Head of caudate nucleus (tissue), 42 donors: ENCODE measurements around the gene UBL4A.

Source experiments
- DNase-seq, 42 donors: peaks; one replicate each; pipeline versions ENCODE4 v3.0.0 to v3.0.0-alpha.2; 2020 to 2021; ENCODE audit warnings: mixed read lengths in 7 of 42
- intact Hi-C: fragments of 100-400 bp; cut with DNase I; formaldehyde crosslinking; loops from one replicate; pipeline ENCODE4 v1.15.0; 2022

Gene UBL4A

DNA sequence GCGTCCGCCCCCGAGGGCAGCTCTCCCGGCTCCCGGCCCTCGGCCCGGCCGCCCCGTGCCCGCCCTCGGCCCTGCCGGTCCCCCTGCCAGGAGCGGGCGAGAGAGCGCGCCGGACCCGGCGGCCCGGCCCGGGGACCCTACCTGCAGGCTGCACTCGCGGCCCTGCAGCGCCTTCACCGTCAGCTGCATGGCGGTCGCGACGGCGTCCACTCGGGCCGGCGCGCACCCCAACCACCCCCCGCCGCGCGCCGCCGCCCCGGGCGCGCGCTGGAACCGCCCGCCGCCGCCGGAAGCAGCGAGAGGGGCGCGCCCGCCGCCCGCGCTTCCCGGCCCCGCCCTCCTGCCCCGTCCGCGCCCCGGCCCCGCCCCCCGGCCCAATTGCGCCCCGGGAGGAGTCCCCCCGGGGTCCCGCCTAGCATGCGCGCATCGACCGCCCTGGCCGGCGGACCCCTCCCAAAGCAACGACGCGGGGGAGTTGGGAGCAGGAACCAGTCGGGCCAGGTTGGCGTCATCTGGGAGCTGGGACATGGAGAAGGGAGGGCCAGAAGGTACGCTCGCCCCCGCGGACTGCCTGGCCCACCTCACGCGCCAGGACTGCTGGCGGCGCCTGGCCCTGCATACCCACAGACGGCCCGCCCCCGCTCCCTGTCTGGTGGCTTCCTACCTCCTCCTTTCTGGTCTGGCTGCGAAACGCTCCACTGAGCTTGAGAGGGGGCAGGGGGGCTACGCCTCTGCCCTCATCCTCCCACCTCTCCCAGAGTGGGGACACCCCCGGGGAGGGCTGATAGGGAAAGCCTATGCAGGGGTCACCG lies at the start of gene UBL4A:
TSS of gene UBL4A (minus strand) at position 220 of the 812 bp plus-strand sequence. CDS start at position 189, 31 bp downstream.
- intact Hi-C loops = no loop called here
- DNase-seq = peak in 34 of 42 donors; percentile 20 to 76 (median 47)

GRCh38 chrX:154535892-154536291 lies 49.5 kb upstream of the UBL4A start:
- no peak for DNase-seq
- intact Hi-C loops = loop anchor here (10.0 kb wide), 1 partner anchor 161 kb away; the partner anchor contains the start of genes EMD and FLNA

- peak; percentile 71 to 95 (median 90) for DNase-seq
- intact Hi-C loops = loop anchor here (10.0 kb wide), 1 partner anchor 160 kb away; the partner anchor contains the start of genes EMD and FLNA
These were observed 48.3 kb upstream of the UBL4A start for GRCh38 chrX:154534526-154535322.

DNA sequence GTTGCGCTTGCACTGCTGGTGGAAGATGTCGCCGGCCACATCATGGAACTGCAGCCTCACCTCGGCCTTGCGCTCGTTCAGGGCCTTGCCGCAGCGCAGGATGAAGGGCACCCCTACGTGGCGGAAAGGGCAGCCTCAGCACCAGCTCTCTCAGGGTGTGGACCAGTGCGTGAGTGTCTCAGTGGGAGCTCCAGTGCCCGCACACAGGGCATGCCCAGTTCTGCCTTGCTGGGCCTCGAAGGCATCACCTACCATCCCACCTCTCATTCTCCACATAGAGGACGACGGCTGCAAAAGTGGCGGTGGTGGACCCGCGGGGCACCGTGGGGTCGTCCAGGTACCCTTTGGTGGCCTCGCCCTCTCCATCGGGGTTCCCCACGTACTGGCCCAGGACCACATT lies 46.3 kb upstream of the UBL4A start:
- intact Hi-C loops = loop anchor here (10.0 kb wide), 1 partner anchor 158 kb away; the partner anchor contains the start of genes EMD and FLNA
- no peak for DNase-seq

- DNase-seq = no peak
- intact Hi-C loops = loop anchor here (10.0 kb wide), 1 partner anchor 157 kb away; the partner anchor contains the start of genes EMD and FLNA
These were observed 45.2 kb upstream of the UBL4A start for GRCh38 chrX:154531626-154532025.

- DNase-seq = no peak
- intact Hi-C loops = loop anchor here (10.0 kb wide), 1 partner anchor 155 kb away; the partner anchor contains the start of genes EMD and FLNA
These were observed 43.9 kb upstream of the UBL4A start for GRCh38 chrX:154530286-154530685.

GRCh38 chrX:154529206-154529612 lies 42.8 kb upstream of the UBL4A start:
- no peak for DNase-seq
- intact Hi-C loops = no loop called here

GRCh38 chrX:154526901-154527675 lies 40.7 kb upstream of the UBL4A start:
- intact Hi-C loops = no loop called here
- DNase-seq = peak; percentile 59 to 87 (median 76)

GRCh38 chrX:154525606-154526490 lies 39.4 kb upstream of the UBL4A start:
- intact Hi-C loops = no loop called here
- DNase-seq = no peak

- DNase-seq = no peak
- intact Hi-C loops = no loop called here
These were observed 33.0 kb upstream of the UBL4A start for GRCh38 chrX:154519389-154519788.

- peak in 12 of 42 donors; percentile 8 to 45 (median 30) for DNase-seq
- intact Hi-C loops = no loop called here
These were observed 30.8 kb upstream of the UBL4A start for GRCh38 chrX:154517101-154517781.

DNA sequence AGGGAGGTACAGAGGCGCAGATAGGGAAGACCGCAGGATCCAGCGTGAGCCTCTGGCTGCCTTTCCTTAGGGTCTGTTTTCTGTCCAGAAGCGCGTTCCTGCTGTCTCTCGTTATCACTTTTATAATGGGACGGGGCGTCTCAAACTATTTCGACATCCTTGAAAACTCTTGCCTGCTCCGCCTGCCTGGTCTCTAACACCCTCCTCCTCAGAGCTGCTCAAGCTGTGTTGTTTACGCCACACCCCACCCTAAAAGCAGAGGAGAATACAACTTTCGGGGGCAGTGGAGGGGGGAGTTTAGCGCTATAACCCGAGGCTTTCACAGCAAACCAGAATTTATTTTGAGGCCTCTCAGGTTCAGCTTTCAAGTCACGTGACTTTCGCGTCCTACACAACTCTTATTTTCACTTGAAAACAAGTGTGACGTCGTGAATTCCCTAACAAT lies 30.3 kb upstream of the UBL4A start:
- intact Hi-C loops = no loop called here

DNA sequence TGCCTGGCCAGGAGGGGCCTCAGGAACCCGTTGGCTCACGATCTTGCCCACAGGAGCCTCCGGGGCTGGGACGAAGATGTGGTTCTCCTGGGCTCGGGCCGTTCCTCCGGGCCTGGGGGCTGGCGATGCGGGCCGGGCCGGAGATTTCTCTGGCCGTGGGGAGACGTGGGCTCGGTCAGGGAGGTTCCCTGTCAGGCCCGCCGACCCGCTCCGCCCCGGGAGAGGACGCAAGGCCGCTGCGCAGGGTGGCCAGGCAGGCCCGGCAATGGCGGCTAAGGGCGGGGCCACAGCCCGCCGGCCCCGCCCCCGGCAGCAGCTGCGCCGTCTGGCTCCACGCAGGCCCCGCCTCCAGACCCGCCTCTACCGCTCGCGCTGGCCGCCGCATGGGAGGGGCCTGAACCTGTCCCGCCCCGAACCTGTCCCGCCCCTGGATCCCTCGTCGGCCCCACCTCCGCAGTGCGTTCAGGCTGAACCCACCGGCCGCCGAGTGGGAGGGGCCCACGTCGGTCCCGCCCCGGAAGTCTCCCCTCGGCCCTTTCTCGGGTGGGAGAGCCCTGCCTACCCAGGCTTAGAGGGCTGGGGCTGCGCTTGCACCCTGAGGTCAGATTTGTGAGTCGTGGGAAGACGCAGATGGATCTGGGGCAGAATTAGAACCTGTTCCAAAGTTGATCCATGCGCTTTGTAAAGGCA lies 29.7 kb upstream of the UBL4A start, which contains the start of gene FAM3A:
TSS of gene FAM3A (minus strand) at position 267 of the 690 bp plus-strand sequence. CDS start 460 bp downstream, outside the sequence.
- DNase-seq = peak; percentile 85 to 98 (median 95)
- intact Hi-C loops = no loop called here

More for the DNA sequence above, 30.3 kb upstream of the UBL4A start:
- DNase-seq = peak in 10 of 42 donors; percentile 21 to 58 (median 46)

DNA sequence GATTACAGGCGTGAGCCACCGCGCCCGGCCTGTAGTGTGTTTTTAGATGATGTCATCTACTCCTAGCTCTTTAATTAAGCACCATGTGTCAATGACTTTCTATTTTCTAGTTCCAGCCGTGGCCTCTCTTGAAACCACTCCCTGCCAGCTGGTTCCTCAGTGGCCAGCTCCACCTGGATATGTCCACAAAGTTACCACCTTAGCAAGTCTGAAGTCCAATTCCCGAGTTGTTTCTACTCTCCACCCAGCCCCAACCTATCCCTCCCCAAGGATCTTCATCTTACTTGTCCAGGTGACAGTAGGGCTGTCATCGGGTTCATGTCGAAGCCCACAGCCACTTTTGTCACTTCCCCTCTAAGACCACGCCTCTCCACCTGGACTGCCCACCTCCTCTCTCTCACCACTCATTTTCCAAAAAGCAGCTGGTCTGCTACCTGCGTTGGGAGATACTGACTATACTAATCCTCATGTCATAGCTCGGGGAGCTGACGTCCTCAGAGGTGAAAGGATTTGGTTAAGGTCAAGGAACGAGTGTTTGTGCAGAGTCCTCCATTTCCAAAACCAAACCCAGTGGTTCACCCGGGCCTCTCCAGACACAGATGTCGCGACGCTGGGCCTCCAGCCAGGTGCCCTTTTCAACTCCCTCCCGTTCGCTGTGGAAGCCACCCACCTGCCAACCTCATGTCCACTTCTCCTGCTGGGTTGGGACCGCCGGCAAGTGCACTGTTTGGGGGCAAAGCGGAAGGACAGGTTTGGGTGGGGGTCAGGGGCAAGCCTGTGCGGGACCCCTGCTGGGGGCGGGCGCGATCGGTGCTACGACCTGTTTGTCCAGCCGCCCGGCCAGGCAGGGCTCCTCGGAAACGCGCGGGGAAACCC lies 28.9 kb upstream of the UBL4A start:
- intact Hi-C loops = no loop called here
- no peak for DNase-seq

DNA sequence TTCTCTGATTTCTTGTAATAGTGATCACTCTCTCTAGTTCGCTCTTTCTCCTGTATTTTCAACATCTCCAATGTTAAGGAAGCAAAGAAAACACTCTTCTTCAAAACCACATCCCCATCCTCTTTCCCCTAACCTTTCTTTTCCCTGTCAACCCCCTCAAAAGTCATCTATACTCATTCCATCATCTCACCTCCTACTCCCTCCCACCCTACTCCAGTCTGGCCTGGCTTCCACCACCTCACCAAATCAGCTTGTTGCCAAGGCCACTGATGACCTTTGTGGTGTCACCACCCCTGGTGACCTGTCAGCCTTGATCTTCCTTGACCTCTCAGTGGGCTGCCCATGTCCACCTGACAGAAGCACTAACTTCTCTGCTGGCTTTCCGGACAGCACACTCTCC lies 27.3 kb upstream of the UBL4A start:
- intact Hi-C loops = no loop called here
- DNase-seq = no peak
